Fibroblast of skin of left quadriceps (primary cell): ENCODE results near the gene CHD6.

Experiments
- DNase-seq, 2 experiments: peaks; one replicate each; pipeline ENCODE4 v3.0.0-alpha.2; 2013; ENCODE audit warnings: low read depth in 2 of 2

The CHD6 gene

DNA sequence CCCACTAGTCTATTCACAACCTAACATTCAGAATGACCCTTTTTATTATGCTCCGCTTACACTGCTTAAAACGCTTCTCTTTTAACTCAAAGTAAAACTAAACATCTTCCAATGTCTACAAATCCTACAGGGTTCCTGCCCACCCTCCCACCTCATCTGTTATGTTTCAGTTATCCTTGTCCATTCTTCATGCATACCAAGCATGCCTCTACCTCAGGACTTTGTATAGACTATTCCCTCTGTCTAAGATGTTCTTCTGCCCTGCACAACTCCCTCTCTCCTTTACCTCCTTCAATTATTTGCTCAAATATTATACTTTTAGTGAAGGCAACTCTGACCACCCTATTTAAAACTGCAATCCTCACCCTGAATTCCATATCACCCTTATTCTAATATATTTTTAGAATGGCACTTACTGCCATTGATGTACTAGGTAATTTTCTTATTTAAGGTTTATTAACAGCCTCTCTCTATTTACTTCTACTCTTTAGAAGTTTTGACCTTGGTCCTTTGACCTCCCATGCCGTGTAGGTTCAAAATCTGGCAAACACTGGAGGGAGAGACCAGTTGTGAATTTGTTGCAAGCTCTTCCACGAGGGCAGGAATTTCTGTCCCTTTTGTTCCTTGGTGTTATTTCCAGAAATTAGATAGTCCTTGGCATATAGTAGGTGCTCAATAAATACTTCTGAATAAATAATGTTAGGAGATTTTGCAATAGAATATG is 111.8 kb downstream of the CHD6 start:
- DNase-seq = no peak

DNA sequence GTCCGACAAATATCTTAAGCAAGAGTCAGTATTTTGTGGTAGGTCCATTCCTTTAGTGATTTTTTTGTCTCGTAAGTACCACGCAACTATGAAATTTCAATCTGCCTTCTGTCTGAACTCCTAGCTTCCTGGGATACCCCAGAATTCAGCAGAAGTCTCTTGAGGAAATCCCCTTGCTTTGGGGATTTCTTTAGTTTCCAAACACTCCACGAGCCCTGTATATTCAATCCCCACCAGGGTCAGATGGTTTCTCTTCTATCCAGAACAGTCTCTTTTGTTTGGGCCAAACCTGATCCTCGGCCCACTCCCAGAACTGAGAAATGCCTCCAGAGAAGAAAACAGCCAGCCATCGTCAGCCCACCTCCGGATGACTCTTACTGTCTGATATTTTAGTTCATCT is 113.0 kb downstream of the CHD6 start:
- no peak for DNase-seq

DNA sequence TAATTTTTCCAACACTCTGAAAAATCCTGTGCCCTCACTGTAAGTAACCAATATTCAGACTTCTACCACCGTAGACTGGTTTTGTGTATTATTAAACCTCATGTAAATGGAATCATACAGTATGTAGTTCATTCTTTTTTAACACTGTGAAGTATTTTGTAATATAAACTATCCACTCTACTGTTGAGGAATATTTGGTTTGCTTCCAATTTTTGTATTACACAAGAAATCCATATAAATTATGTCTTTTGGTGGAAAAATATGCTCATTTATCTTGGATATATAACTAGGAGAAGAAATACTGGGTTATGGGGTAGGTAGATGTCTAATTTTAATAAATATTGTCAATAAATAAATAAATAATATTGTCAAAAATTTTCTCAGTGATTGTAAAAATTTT is 116.8 kb downstream of the CHD6 start:
- DNase-seq = no peak

DNA sequence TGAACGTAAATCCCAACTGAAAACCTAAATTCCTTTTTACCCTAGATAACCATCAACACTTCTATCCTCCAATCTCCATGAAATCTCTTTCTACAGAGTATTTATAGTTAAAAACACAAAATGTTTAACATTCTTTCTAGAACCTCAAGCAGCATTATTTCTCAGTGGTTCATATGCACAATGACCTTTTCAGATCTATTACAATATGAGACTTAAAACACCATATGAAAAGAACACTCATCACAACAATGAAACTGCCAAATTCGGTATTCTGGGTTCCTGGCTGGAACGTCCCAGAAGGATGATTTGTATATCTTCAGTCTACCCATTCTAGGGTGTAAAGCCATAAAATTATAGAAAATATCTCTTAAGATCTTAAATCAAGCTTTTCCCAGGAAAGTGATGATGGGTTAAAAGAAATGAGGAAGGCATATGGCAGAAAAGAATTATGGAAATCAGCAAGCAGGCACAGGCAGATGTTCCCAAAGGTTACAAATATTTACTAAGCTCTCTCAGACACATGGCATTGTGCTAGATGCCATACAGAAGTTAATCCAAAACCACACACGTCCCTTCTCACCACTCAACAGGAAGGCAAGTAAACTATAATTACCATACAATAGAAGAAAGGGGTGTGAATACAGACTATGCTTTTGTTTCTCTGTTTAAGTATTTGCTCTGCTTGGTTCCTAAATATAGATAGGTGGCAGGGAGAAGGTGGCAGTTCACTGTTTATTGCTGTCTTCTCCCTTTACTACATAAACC is 118.0 kb downstream of the CHD6 start:
- peak; percentile 92 to 94 for DNase-seq

DNA sequence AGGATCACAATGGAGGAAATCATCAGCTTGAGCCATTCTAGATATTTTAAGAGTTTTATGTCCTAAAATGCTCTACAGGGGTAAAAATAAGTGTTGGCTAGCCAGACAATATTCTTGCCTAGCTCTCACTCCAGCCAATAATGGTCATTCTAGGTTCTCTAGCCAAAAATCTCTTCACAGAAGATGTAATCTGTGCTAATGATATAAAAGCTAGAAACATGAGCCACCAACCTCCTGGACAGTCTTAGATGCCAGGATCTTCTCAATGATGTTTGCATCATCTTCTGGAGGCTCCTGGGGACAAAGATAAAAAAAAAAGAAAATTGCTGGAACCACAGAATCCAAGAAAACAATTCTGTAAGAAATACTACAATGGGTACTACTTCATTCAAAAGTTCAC is 119.1 kb downstream of the CHD6 start:
- DNase-seq = no peak

DNA sequence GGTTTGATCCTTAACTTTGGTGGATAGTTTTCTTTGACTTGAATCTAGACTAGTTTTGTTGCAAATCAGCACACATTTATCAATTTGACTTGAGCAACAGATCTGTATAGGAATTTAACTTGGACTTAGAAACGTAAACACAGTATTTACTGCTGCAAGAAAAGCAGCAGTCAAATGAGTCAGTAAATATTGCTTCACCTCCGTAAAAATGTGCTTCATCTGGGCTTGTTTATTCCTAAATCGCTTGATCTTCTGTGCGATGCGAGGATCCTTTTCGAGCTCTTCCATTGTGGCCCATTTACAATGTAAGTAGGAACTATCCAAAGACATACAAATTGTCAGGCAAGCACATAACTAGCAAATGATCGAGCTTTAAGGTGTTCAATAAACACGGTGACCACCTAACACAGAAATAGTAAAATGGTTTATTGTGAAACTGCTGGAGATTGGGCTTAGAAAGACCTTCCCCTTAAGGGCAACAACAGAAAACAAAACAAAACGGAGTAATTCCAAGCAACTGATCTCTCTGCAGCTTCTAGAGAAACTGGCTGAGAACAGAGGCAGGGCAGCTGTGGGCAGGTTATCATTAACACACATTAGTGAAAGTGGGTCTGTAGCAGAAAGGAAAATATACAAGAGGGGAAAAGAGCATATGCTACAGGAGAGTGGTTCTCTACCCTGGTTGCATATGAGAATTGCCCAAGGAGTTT is 120.8 kb downstream of the CHD6 start:
- no peak for DNase-seq

DNA sequence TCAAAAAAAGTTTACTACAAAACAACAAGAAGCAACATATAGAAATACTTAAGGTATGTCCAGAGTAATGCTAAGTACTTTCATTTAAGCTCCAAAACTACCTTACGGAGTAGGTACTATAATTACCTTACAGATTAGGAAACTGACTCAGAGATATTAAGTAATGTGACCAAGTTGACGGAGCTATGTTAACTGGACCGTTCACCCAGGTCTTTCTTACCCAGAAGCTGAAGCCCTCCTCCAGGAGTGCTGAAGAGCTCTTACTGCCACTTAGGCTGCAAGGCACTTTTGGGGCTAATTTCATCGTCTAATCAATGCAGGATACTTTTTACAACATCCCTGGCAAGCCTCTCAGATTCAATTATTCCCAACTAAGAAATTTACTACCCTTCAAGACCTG is 123.7 kb downstream of the CHD6 start:
- DNase-seq = no peak

DNA sequence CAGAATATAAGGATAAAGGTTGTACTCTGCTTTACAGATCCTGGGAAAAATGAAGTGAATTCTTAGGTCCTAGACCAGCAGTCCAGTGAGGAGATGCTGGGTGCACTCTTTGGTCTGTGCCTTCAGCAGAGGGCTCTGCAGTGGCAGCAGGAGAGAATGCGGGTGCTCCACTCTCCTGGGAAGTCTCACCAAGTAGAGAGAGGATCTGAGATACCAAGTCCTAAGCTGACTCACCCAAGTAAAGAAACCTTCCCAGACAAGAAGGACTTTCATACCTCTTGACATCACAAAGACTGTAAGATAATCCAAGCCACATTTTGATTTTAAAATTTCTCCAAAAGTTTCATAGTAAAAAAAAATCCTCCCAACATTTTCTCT is 134.6 kb downstream of the CHD6 start:
- no peak for DNase-seq

DNA sequence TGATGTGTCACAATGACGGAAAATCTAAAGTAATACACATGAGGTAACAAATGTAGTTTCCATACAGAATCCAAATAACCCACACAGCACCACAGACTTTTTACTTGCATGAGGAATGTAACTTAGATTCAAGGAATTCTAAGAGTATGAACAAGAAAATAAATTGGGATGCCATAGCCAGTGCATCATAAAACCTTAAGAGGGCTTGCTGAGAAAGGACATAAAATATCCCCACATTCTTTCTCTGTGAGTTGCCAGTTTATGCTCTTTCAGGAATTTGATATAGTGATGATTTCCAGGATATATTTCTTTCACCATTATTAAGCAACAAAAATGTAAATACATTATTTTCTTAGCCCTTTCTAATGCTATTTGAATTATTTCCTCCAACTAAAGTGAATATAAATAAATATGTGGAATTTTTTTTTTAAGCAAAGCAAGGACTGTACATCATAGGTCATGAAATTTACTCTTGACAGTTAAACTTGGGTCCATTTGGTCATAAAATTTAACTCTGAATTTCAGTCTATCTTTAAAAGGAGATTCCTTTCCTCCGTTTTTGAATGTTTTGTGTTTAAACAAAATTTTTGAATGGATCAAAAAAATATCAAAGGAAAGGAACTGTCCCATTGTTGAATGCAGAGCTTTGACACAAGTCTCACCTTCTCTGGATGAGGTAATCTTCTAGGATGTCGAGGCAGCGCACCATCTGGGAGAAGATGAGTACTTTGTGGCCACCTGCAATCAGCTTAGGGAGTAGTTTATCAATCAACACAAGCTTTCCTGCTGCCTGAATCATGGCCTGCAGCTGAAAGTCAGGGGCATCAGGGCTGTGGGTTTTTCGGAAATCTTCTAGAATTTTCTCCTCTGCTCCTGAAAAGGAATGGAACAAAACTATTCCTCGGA is 135.3 kb downstream of the CHD6 start:
- peak; percentile 94 to 95 for DNase-seq

DNA sequence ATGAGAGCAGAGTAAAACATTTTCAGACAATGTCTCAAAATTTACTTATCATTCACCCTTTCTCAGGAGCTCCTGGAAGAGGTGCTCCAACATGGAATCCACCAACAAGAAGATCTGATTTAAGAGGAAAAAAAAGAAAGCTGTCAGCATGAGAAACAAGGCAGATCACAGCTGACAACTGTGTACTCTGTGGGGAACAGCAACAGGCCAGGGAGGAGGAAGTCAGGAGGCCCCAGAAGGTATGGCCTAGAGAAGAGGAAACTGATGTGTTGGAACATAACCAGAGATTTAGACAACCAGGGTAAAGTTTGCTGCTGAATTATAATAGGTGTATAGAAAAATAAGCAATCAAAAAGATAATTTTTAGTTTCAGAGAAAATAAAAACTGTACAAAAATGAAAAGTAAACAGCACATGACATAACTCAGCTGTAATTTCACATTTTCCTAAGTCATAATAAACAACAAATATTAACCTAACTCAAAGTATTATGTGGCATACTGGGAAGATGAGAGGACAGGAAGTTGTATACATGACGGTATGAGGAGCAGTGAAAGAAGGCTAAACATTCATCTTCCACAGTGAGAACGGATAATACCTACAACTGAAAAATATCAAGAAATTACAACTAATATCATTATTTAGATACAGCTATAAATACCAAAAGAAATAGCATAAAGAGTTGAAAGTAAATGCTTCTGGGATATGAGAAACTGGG is 138.0 kb downstream of the CHD6 start:
- no peak for DNase-seq

DNA sequence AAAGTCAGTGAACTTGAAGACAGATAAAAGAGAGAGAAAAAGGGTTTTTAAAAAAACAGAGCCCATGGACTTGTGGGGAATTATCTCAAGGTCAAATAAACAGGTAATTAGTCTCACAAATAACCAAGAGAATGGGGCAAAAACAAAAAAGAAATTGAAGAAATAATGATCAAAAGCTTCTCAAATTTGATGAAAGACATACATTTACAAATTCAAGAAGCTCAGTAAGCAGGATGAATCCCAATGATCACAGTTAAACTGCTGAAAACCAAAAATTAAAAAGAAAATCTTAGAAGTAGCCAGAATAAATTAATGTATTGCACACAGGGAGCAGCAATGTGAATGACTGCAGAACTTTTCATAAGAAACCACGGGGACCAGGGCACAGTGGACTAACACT is 139.1 kb downstream of the CHD6 start:
- no peak for DNase-seq

DNA sequence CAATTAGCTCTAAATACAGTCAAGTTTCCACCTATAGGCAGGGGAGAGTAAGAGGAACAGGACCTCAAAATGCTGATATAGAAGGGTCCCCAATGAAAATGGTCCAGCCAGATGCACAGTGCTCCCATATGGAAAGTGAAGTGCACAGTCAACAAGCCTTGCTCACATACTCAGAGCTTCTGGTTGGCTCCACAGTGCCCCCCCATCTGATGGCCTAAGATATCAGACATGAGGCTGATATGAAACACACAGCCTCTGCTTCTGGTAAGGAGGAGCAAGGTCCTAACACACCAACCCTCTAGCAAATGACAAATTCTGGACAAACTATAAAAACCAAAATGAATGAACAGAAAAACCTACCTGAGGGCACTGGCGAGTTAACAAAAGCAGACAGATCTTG is 140.2 kb downstream of the CHD6 start:
- DNase-seq = no peak

DNA sequence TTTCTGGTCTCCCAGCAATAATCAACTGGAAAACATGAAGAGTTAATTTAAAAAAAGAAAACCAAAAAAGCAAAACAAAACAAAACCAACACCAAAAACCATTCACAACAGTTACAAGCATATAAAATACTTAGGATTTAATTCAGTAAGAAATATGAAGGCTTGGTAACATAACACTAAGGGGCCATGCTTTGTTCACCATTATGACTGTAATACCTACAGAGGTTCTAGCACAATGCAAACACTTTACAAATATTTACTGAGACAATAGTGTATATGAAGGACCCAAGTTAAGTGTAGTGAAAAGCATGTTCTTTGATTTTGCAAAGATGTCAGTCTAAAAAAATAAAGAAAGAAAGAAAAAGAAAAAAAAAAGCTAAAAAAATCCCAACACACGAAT is 141.7 kb downstream of the CHD6 start:
- no peak for DNase-seq

DNA sequence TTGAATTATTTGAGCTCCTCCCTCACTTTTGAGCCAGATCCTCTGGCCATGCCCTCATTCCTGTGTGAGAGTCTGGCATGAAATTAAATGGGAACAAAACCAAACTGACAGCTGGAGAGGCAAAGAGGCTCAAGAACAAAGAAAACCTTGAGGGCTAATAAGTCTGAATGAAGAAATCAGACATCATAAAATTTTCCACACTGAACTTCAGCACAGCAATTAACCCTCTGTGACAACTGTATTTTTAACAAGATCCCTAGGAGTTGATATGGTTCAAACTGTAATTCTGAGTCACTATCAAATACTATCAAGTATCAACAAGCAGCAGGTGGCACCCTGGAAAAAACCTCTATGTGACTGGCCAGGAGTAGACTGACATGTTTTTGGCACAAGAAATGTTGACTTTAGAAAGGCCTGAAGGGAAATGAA is 142.2 kb downstream of the CHD6 start:
- DNase-seq = peak in 1 of 2 experiments; percentile 30

DNA sequence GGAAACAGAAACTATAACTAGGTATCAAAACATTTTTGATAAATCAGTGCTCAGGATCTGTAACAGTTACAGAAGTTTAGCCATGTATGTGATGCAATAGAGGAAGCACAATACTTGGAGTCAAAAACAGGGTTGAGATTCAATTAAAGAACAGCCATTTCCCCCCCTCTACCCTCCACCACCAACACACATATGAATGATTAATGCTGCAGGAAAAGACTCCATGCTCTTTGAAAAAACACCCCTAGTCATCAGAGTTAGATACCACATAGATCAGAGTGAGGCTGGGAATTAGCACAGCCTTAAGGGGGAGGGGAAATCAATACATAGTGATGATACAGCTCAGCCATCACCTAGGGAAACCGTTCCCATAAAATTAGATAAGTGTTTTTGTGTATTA is 142.7 kb downstream of the CHD6 start:
- DNase-seq = no peak

DNA sequence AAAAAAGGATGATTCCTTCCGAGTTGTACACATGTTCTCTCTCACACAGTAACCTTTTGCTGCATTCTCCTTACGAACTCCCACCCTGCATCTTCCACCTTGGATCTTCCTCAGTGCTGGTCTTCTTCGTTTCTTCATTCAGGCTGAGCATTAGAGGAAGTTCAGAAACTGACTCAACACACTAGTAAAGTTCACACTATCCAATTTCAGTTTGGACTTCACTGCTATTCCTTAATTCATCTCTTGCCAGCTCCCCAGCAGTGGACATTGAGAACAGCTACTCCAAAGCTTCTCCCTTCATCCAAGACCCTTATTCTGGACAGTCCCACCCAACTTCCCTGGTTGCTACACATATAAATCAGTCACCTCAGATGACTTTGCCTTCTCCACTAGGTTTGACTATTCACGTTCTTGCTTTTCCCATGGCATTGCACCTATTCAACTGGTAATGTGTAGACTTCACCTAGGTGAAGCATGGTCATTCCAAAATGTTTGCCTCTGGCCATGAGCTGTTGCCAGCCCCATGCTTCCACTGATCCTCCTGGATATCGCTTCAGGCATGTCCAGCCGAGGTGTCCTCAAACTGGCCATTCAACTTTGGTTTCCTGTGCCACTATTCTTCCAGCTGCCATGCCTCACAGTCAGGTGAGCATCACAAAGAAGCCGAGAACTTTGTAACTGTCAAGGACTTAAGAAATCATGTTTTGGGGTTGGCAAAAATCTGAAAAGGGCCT is 147.6 kb downstream of the CHD6 start:
- DNase-seq = no peak

DNA sequence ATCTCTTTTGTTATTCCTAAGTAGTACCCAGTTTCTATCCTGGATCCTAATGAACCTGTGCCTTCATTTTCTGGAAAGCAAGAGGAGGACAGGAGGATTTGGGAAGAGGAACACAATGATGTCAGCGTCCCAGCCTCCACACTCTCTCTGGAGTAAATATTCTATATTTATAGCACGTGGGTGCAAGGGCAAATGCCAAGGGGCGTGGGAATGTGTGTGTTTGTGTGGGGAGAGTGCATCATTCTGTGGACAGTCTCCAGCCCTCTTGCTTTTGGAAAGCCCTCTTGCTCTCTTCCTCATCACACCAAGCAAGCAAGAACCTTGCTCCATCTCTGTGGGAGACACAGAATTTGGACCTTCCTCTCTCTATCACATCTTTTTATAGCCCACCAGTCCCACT is 148.3 kb downstream of the CHD6 start:
- no peak for DNase-seq

DNA sequence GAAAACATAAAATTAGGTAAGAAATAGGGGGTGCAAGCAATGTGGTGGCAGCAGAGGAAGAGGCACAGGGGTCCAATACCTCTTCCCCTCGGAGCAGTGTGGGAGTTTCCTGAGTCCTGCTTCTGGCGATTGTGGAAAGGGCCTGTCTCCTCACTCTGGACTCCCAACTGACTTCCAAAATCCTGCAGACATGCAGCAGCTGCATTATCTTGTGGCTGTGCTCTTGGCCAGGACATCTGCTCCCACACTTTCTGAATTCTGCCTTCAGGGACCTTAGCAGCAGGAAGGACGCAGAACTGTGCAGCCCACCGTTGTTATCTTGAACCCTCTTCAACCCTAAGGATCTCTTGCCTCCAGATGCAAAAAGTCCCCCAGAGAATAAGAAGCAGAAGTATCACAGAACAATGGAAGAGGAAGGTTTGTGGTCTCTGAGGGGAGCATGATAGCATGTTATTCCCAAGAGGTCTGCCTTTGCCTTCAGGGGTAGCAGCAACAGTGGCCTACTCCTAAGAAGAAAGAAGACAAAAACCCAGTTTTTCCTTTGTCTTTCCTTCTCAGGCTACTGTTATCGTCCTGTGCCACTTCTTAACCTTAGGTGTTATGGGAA is 149.1 kb downstream of the CHD6 start:
- no peak for DNase-seq

DNA sequence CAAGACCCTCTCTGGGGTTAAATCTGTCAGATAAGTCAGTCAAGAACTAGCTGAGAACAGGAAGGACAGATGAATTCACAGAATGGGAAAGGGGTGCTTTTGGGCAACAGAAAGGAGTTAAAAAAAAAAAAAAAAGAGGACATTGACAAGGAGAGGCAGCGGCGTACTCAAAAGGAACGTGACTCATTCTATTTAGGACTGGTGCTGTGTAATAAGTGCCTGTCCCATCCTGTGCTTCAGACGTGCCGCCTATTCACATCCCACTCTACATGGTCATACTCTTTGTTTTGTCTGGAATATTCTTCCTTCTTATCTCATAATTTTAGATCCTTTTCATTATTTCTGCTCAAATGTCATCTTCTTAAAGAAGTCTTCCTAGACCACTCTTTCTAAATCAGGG is 150.5 kb downstream of the CHD6 start:
- no peak for DNase-seq

DNA sequence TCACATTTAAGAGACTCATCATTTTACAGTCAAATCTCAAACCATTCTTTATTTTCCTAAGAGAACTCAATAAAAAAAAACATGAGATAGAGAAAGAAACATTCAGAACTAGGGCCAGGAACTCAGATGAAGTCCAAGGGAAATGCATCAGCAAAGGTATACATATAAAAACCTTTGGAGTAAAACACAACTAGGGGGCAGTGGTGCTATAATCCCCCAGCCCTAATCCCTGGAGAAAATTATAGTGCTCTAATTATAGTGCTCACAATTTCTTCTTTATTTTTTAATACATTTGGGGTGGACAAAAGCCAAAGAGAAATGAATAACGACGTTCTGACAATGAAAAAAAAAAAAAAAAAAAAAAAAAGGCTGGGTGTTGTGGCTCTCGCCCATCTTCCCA is 151.0 kb downstream of the CHD6 start:
- no peak for DNase-seq
